GM19468 (cell line): ENCODE results near the gene HOXA5.

ENCODE experiments used
- ATAC-seq: cut with Tn5 transposase; IDR thresholded peaks from one replicate; pipeline ENCODE4 v1.9.1; 2021; ENCODE audit warnings: mild to moderate bottlenecking, moderate library complexity, moderate number of reproducible peaks; ENCODE audit not compliant: unreplicated experiment; ENCODE audit errors: extremely low read depth

The HOXA5 gene

GRCh38 chr7:27100694-27101170 is 42.7 kb downstream of the HOXA5 start:
- ATAC-seq: no peak

GRCh38 chr7:27099453-27100370 is 43.8 kb downstream of the HOXA5 start:
- ATAC-seq: no peak

GRCh38 chr7:27098578-27099451 is 44.7 kb downstream of the HOXA5 start:
- ATAC-seq: no peak

- ATAC-seq: no peak
These were observed 45.5 kb downstream of the HOXA5 start for GRCh38 chr7:27097686-27098577.

GRCh38 chr7:27096768-27097514 is 46.5 kb downstream of the HOXA5 start:
- no peak for ATAC-seq

- peak; percentile 74 for ATAC-seq
These were observed 47.3 kb downstream of the HOXA5 start, which contains the start of gene HOXA1 for GRCh38 chr7:27095897-27096767. TSS of gene HOXA1 (minus strand) at chr7:27096000. CDS start at chr7:27095912, 88 bp downstream.

GRCh38 chr7:27095050-27095896 is 48.2 kb downstream of the HOXA5 start:
- ATAC-seq: no peak

GRCh38 chr7:27094304-27095049 is 49.0 kb downstream of the HOXA5 start:
- no peak for ATAC-seq

- no peak for ATAC-seq
These were observed 50.1 kb downstream of the HOXA5 start for GRCh38 chr7:27093184-27093895.

- ATAC-seq: no peak
These were observed 50.7 kb downstream of the HOXA5 start for GRCh38 chr7:27092819-27093110.

GRCh38 chr7:27091941-27092818 is 51.3 kb downstream of the HOXA5 start:
- ATAC-seq: no peak

- ATAC-seq: no peak
These were observed 52.4 kb downstream of the HOXA5 start for GRCh38 chr7:27091105-27091504.
